ENCODE results near the gene NDUFS7.
A peak's percentile ranks its signal among the peaks of the same experiment; 100 is the strongest.

The NDUFS7 gene

DNA sequence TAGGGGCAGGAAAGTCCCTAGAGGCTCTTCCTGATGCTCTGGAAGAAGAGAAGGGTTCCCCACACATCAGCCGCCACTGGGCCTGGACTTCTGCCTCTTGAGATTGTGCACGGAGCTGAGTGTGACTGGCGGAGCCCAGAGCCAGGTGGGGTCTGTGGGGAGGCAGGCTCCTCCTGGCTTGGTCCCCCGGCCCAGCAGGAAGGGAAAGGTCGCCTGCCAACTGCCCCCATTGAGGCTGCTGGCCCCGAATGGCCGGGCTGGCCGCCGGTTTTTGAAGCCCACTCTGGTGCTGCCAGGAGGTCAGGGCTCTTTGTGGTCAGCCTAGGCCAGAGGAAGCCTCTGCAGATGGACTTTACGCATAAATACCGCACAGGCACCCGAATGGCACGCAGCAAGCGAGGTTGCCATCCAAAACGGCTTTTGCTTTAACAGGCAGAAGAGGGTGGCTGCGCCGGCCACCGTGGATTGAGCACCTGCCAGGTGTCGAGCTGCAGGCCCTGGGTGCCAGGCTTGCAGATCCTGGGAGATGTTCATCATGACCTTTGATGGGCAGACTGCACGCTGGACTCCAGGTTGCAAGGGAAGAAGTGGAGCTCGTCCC is 28.7 kb downstream of the NDUFS7 start:
- H3K27ac ChIP-seq, result peak overlapping the region; percentile 99
- TF ChIP-seq, protein P1, sequence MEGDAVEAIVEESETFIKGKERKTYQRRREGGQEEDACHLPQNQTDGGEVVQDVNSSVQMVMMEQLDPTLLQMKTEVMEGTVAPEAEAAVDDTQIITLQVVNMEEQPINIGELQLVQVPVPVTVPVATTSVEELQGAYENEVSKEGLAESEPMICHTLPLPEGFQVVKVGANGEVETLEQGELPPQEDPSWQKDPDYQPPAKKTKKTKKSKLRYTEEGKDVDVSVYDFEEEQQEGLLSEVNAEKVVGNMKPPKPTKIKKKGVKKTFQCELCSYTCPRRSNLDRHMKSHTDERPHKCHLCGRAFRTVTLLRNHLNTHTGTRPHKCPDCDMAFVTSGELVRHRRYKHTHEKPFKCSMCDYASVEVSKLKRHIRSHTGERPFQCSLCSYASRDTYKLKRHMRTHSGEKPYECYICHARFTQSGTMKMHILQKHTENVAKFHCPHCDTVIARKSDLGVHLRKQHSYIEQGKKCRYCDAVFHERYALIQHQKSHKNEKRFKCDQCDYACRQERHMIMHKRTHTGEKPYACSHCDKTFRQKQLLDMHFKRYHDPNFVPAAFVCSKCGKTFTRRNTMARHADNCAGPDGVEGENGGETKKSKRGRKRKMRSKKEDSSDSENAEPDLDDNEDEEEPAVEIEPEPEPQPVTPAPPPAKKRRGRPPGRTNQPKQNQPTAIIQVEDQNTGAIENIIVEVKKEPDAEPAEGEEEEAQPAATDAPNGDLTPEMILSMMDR (conservative IDR thresholded peaks at IDR 0.05), result no peak
- no peak for TF ChIP-seq ZFX (IDR thresholded peaks at IDR 0.05)

DNA sequence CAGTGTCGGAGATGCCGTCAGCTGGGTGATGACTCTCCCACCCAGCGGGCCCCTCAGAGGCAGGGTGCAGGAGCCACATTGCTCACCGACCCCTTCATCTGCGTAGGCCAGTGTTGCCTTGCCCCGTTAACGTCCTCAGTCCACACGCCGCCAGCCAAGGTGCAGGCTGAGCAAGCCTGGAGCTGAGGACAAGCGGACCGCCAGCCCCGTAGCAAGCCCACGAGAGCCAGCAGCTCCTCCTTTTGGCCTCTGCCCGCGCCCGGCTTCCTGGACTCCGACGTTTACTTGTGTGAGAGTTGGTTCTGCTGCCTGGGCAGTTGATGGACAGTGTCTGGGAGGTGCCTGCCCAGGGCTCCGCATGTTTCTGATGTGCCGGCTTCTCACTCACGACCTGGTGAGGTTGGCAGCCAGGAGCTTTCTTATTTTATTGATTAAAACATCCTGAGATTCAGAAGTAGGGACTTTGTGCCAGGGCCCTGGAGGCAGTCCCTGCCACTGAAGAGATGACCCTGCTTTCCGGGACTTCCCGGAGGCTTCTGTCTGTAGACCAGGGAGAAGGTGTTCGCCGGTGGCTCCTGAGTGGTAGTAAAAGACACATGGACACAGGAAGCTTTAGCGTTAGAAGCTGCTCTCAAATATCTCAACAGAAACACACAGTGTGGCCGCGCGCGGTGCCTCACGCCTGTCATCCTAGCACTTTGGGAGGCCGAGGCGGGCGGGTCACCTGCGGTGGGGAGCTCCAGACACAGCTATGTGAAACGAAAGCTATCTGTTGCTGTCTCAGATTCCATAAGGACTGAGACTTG is 29.5 kb downstream of the NDUFS7 start:
- H3K27ac ChIP-seq, result peak overlapping the region; percentile 99
- TF ChIP-seq, protein P1 (conservative IDR thresholded peaks at IDR 0.05), result no peak
- no peak for TF ChIP-seq ZFX (IDR thresholded peaks at IDR 0.05)

DNA sequence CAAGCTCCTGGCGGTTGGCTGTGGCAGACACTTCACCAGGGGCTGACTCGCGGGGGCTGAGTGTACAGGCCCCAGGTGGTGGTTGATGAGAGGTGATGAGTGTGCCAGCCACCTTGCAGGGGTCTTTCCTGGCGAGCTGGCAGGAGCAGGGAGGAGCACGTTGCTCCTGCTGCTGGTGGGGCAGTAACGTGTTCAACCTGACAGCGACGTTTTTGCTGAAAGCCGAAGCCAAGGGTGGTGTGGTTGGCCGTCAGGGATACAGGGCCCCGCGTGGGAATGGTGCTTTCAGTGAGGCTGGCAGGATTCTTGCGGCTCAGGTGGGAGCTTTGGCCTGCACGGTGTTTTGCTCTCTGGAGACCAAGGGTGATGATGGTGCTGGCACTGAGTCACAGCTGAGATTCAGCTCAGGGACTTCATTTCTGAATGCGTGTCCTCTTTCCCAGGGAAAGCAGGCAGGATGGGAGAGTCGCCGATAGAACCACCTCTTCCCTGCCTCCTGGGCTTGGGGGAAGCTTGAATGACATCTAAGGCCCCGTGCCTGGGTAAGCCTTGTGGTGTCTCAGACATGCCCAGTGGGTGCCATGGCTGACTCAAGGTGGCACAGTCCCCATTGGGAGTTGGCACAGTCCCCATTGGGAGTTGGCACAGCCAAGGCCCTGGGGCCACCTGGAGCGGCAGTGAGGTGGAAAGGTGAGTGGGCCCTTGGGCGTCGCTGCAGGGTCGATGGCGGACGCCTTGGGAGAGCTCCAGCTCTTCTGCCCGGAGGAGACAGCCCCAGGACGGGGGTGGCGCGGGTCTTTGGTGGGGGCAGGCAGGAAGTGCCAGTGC is 32.5 kb downstream of the NDUFS7 start:
- TF ChIP-seq, protein P1 (conservative IDR thresholded peaks at IDR 0.05), result no peak
- TF ChIP-seq ZFX (IDR thresholded peaks at IDR 0.05), result no peak
- H3K27ac ChIP-seq, result peak overlapping the region; percentile 99

DNA sequence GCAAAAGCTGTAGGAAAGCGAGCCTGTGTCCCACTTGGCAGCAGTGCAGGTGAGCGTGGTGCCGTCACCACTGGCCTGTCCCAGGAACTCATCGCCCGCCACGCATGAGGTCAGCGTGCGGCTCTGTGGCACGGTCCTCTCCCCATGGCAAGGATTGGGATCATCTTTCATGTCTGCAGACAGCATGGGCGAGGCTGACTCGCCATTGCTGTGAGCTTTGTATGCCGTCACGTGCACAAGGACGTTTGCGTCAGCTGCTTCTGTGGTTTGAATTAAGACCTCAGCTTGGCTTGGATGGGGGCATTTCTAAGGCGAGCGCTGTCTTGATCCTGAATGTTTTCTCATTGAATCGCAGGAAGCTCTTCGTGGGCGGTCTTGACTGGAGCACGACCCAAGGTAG is 33.4 kb downstream of the NDUFS7 start:
- TF ChIP-seq, protein P1 (conservative IDR thresholded peaks at IDR 0.05), result no peak
- peak overlapping the region; percentile 99 for H3K27ac ChIP-seq

DNA sequence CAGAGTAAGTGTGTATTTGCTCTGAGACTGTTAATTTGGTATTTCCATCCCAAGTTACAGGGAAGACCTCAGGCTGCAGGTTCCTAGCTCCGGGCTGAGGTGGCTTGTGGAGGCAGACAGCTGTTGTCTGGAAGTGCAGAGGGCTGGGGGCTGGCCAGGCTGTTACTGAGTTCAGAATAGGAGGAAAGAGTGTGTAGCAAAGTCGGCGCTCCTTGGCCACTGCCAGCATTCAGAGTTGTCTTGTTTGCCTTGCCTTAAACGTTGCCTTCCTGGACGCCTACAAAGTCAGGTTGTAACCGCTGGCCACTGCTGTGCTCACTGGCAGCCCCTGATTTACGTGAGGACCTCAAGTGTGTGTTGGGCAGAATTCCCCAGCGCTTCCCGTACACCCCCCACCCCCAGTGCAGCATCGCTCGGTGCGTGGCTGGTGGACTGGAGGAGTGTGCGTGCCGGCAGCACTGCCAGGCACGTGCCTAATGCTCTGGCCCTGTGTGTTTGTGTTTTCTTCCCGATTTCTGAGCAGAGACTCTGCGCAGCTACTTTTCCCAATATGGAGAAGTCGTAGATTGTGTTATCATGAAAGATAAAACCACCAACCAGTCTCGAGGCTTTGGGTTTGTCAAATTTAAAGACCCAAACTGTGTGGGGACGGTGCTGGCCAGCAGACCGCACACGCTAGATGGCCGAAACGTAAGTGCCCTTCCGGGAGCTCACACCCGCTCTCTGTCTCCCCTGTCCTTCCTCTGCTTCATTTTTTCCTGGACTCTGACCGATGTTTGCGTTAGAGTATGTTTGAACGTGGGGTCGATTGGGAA is 34.2 kb downstream of the NDUFS7 start:
- TF ChIP-seq, protein P1 (conservative IDR thresholded peaks at IDR 0.05), result no peak
- no peak for TF ChIP-seq ZFX (IDR thresholded peaks at IDR 0.05)
- H3K27ac ChIP-seq, result peak overlapping the region; percentile 99

DNA sequence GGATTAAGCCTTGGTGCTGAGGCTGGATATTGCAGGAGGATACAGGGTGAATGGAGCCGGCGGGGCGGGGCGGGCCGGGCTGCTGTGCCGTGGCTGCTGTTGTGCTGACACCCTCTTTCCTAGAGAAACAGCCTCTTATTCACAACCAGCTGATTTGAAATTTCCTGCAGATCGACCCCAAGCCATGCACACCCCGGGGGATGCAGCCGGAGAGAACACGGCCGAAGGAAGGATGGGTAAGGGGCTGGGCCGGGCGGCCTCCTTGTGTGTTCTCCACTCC is 34.7 kb downstream of the NDUFS7 start:
- no peak overlapping the region for H3K27ac ChIP-seq
- TF ChIP-seq, protein P1 (conservative IDR thresholded peaks at IDR 0.05), result no peak
- no peak for TF ChIP-seq ZFX (IDR thresholded peaks at IDR 0.05)
